Sigmoid colon (tissue), 4 donors: ENCODE measurements around the gene ABLIM3.

Experiments used
- CTCF ChIP-seq, 4 experiments: fragments of 450-650 bp in 3 of 4; fragments of 200-600 bp in 1 of 4; IDR thresholded peaks; one replicate each; pipeline ENCODE4 v1.5.1; 2016 to 2019; ENCODE audit warnings: antibody characterized with exemption in 4 of 4, mild to moderate bottlenecking in 3 of 4, moderate library complexity in 2 of 4
- EP300 ChIP-seq, 4 donors: sonication (generic); formaldehyde crosslinking; IDR thresholded peaks; one replicate each; pipeline ENCODE4 v1.6.1; 2017; ENCODE audit warnings: antibody characterized with exemption in 4 of 4
- POLR2A ChIP-seq, 2 donors: fragments of 450-650 bp; IDR thresholded peaks; one replicate each; pipeline ENCODE4 v1.6.1; 2016; ENCODE audit warnings: antibody characterized with exemption in 2 of 2, mild to moderate bottlenecking in 2 of 2, moderate library complexity in 2 of 2
- POLR2AphosphoS5 ChIP-seq, 4 donors: sonication (generic); formaldehyde crosslinking; IDR thresholded peaks; one replicate each; pipeline ENCODE4 v1.6.1; 2017; ENCODE audit warnings: antibody characterized with exemption in 4 of 4

- TF ChIP-seq CTCF (IDR thresholded peaks at IDR 0.05): no peak
- no peak for TF ChIP-seq POLR2AphosphoS5 (IDR thresholded peaks at IDR 0.05)
- no peak for TF ChIP-seq POLR2A (IDR thresholded peaks at IDR 0.05)
- no peak for TF ChIP-seq EP300 (IDR thresholded peaks at IDR 0.05)
Measured at GRCh38 chr5:149256451-149256850, 115.2 kb downstream of the ABLIM3 start.
